Stomach smooth muscle (tissue), 2 donors: ENCODE data around the gene TULP4.

Experiments
- H3K27ac ChIP-seq: one replicate; pipeline ENCODE4 v1.7.0; 2013; ENCODE audit warnings: mild to moderate bottlenecking, low read length, inconsistent platforms
- H3K27me3 ChIP-seq, 2 donors: one replicate each; pipeline ENCODE4 v1.7.0; 2013; ENCODE audit warnings: low read length in 2 of 2; ENCODE audit not compliant: insufficient read depth in 2 of 2, control insufficient read depth in 1 of 2
- H3K36me3 ChIP-seq, 2 donors: one replicate each; pipeline ENCODE4 v1.7.0; 2013; ENCODE audit warnings: low read length in 2 of 2; ENCODE audit not compliant: control insufficient read depth in 2 of 2, insufficient read depth in 2 of 2
- H3K4me1 ChIP-seq: one replicate; pipeline ENCODE4 v1.7.0; 2013; ENCODE audit warnings: low read length; ENCODE audit not compliant: control insufficient read depth, insufficient read depth
- H3K4me3 ChIP-seq, 2 donors: one replicate each; pipeline ENCODE4 v1.7.0; 2013; ENCODE audit warnings: low read length in 2 of 2
- H3K9ac ChIP-seq, 2 donors: one replicate each; pipeline ENCODE4 v1.7.0; 2013; ENCODE audit warnings: low read length in 2 of 2, mild to moderate bottlenecking in 1 of 2
- H3K9me3 ChIP-seq, 2 donors: one replicate each; pipeline ENCODE4 v1.7.0; 2013; ENCODE audit warnings: low read length in 2 of 2; ENCODE audit not compliant: control insufficient read depth in 2 of 2
- donor health status: healthy.
- donor health status: Pancreatic carcinoma.

The TULP4 gene

DNA sequence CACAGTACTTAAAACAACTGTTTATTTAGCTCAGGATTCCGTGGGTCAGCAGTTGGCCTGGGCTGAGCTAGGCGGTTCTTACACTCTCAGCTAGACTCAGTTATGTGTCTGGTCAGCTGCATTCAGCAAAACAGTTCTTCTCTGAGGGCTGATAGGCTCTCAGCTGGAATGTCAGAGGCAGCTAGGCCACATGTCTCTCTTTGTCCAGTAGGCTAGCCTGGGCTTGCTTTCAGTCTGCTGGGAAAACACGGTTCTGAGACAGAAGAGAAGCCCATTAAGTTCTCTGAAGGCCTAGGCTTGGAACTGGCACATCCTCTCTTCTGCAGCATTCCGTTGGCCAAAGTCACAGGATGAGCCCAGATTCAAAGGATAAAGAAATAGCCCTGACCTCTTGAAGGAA lies 65.6 kb downstream of the TULP4 start:
- H3K36me3 ChIP-seq, result no peaks in the 10 kb centered on the region
- H3K27me3 ChIP-seq, result no peaks in the 10 kb centered on the region
- no peak overlapping the region for H3K4me3 ChIP-seq
- peaks cover 3% of the 10 kb centered on the region for H3K4me1 ChIP-seq
- no peaks in the 10 kb centered on the region for H3K9me3 ChIP-seq
- no peak overlapping the region for H3K9ac ChIP-seq
- no peak overlapping the region for H3K27ac ChIP-seq

DNA sequence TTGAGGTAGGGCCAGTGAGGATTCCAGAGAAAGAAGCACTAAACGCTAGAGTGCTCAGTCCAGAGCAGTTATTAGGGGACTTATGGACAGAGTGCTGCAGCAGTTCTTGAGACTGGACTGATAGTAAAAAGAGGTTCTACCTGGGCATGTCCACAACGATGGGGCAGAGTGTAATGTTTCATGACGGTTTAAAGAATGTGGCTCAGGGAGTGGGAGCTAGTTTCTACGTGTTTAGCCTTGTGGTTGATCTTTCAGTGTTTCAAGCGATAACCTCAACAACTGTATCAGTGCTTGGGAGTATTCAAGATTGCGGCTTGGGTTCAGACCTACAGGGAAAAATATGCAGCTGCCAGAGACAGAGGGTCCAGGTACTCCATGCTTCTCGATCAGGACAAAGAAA lies 67.1 kb downstream of the TULP4 start:
- no peak overlapping the region for H3K4me3 ChIP-seq
- H3K4me1 ChIP-seq, result no peaks in the 10 kb centered on the region
- H3K9ac ChIP-seq, result no peak overlapping the region
- no peaks in the 10 kb centered on the region for H3K9me3 ChIP-seq
- no peaks in the 10 kb centered on the region for H3K27me3 ChIP-seq
- no peak overlapping the region for H3K27ac ChIP-seq
- H3K36me3 ChIP-seq, result no peaks in the 10 kb centered on the region

DNA sequence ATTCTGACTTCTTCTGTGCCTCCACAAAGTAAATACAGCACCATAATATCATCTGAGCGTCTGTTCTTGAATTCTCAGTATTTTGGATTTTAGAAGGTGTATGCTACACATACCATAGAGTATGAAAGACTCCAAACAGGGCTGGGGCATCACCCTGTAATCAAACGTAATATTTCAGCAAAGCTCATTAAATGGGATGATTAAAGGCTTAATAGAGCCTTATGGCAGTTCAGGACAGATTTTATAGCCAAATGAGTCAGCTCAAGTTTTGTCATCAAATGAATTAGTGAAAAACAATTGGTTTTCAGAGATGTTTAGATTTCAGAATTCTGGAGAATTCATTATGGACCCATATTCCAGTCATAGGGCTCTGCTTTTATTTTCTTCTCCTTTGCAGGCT lies 68.9 kb downstream of the TULP4 start:
- H3K27me3 ChIP-seq, result no peaks in the 10 kb centered on the region
- no peaks in the 10 kb centered on the region for H3K9me3 ChIP-seq
- no peaks in the 10 kb centered on the region for H3K36me3 ChIP-seq
- no peak overlapping the region for H3K27ac ChIP-seq
- no peaks in the 10 kb centered on the region for H3K4me1 ChIP-seq
- no peak overlapping the region for H3K4me3 ChIP-seq
- H3K9ac ChIP-seq, result no peak overlapping the region

DNA sequence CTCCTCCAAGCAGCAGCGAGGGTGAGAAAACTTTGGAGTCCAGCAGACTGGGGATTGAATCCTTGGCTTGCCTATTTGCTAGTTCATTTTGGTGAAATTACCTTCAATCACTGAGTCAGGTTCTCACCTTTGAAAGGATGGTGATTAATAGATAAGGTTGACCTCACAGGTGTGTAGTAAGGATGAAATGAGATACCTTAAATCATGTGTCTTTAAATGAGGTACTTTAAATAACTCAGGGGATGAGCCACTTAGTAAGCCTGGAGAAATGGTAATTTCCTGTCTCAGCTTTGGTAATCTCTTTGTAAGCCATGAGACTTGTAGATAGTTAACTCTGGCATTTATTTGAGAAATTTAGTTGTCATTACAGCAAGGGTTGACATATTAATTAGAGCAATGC lies 70.2 kb downstream of the TULP4 start:
- H3K27me3 ChIP-seq, result no peaks in the 10 kb centered on the region
- no peak overlapping the region for H3K27ac ChIP-seq
- no peaks in the 10 kb centered on the region for H3K36me3 ChIP-seq
- H3K4me3 ChIP-seq, result no peak overlapping the region
- H3K9me3 ChIP-seq, result no peaks in the 10 kb centered on the region
- H3K9ac ChIP-seq, result no peak overlapping the region
- no peaks in the 10 kb centered on the region for H3K4me1 ChIP-seq

DNA sequence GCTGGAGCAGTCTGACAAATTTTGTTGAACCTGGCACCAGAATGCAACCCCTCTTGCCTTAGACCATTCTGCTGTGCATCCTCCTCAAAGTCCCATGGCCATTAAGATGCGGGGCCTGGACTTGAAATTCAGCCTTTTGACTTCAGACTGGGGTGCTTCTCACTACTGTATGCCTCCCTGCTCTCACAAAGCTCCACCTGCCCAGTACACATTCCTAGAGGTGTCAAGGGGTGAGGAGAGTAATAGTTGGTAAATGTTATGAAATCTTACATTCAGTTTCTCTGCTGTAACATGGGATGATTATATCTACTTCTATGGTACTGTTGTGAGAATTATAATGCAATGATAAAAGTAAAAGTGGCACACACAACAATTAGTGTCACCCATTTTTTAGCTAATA lies 70.8 kb downstream of the TULP4 start:
- Histone ChIP-seq H3K4me3 (no peak overlapping the region), H3K27me3 (no peaks in the 10 kb centered on the region), H3K36me3 (no peaks in the 10 kb centered on the region), H3K9ac (no peak overlapping the region), H3K9me3 (no peaks in the 10 kb centered on the region), H3K27ac (no peak overlapping the region), H3K4me1 (no peaks in the 10 kb centered on the region)

DNA sequence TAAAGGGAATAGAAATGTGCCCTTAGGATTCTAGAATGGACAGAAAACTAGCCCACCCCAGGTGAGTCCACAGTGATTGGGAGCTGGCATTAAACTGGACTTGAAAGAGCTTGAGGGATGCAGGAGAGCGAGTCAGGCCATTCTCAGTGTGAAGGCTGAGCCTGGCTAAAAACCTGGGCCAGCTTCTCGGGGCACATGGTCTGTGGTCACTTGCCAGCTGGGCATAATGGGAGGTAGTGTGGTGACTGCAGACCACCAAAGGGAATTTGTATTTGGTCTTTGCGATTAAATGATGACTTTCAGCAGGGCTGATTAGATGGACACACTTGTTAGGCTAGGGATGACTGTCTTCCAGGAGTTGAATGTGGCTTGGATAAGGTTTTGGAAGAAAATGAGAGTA lies 71.3 kb downstream of the TULP4 start:
- no peak overlapping the region for H3K27ac ChIP-seq
- H3K9ac ChIP-seq, result no peak overlapping the region
- no peaks in the 10 kb centered on the region for H3K27me3 ChIP-seq
- no peaks in the 10 kb centered on the region for H3K36me3 ChIP-seq
- H3K4me3 ChIP-seq, result no peak overlapping the region
- H3K4me1 ChIP-seq, result no peaks in the 10 kb centered on the region
- no peaks in the 10 kb centered on the region for H3K9me3 ChIP-seq

DNA sequence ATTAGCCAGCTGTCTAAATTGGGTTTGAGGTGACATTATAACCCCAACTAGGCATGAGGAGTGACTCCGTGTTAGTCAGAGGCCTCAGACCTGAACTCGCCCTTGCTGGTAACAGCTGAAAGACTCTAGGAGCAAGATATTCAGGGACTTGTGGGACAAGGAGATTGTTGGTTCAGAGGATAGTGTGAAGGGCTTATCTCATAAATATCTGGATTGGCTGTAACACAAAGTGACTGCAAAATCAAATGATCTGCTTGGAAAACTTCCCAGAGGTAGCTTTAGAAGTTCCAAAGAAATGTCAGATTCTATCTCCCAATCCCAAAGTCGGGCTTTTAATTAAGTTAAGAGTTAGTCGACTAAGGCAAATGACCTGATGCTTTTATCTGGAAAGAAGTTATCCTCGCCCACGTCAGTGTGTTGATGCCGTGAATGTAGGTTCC lies 72.4 kb downstream of the TULP4 start:
- Histone ChIP-seq H3K4me1 (no peaks in the 10 kb centered on the region), H3K9me3 (no peaks in the 10 kb centered on the region), H3K27ac (no peak overlapping the region), H3K36me3 (no peaks in the 10 kb centered on the region), H3K27me3 (no peaks in the 10 kb centered on the region), H3K9ac (no peak overlapping the region), H3K4me3 (no peak overlapping the region)

DNA sequence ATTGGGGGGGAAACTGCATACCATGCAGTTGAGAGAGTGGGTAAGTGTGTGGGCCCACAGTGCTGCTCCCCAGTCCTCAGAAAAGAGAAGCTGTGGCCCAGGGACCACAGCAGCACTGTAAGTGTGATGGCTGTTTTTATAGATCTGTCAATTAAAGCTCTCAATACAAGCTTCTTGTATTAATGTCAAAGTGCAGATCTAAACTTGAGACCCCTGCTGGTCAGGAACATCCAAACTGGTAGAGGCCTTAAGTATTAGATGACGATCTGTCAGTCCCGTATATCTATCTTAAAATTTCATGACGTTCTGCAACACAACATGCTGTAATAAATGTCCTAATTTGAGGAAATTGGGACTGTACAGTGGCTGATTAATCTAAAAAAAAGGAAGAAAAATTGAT lies 74.8 kb downstream of the TULP4 start:
- Histone ChIP-seq H3K9ac (no peak overlapping the region), H3K36me3 (no peaks in the 10 kb centered on the region), H3K9me3 (no peaks in the 10 kb centered on the region), H3K4me3 (no peak overlapping the region), H3K27ac (no peak overlapping the region), H3K4me1 (no peaks in the 10 kb centered on the region), H3K27me3 (no peaks in the 10 kb centered on the region)

DNA sequence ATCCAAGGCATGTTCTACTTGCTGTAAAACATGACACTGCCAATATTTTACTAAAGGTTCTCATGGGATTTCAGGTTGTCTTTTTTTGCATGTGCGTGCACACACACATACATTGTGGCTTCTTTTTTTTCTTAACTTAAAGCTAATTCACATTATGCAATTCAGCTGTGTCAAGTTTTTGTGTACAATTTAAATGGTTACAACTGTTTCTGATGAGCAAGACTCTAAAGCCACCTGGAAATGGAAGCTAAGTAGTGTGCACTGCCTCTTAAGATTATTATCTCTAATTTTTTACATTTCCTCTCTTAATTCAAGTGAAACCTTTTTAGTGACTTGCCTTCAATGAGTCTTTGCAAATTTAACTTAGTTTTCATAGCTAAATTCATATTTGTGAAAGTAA lies 75.3 kb downstream of the TULP4 start:
- Histone ChIP-seq H3K9ac (no peak overlapping the region), H3K27me3 (no peaks in the 10 kb centered on the region), H3K4me1 (no peaks in the 10 kb centered on the region), H3K4me3 (no peak overlapping the region), H3K36me3 (no peaks in the 10 kb centered on the region), H3K9me3 (no peaks in the 10 kb centered on the region), H3K27ac (no peak overlapping the region)

DNA sequence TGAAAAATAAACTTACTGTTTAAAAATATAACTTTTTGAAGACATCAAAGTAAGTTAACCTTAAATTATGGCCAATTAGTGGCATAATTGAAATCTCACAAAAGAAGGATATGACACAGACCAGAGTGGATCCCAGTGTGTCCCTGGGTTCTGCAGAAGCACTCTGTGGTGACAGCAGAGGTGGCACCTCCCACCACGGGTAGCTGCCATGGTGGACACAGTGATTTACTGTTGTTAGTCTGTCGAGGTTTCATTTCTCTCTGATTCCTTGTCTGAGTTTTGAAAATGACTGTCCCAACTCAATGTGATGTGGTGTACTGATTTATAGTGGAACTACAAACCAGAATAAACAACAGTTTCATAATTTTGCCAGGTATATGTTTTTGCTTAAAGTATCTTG lies 76.5 kb downstream of the TULP4 start:
- Histone ChIP-seq H3K36me3 (no peaks in the 10 kb centered on the region), H3K27me3 (no peaks in the 10 kb centered on the region), H3K4me1 (no peaks in the 10 kb centered on the region), H3K4me3 (no peak overlapping the region), H3K9ac (no peak overlapping the region), H3K9me3 (no peaks in the 10 kb centered on the region), H3K27ac (no peak overlapping the region)

DNA sequence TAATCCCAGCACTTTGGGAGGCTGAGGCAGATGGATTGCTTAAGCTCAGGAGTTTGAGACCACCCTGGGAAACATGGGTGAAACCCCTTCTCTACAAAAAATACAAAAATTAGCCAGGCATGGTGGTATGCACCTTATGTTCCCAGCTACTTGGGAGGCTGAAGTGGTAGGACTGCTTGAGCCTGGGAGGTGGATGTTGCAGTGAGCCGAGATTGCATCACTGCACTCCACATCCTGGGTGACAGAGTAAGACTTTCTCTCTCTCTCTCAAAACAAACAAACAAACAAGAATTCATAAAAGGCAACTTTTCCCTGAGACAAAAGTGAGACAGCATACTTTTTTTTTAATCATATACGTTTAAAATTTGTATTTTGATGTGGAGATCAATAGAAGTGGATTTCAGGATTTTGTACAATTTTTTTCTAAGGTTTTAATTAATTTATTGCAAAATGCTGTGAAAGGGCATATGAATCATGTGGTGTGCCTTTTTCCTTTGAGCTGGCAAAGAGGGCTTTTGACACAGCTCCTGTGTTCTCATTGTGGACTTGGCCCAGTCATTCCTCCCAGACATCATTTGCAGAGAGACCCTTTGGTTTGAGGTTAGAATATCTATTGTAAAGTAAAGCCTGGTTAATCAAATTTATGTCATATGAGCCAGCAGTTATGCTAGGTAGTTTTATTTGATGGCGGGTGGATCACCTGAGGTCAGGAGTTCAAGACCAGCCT lies 77.1 kb downstream of the TULP4 start:
- no peak overlapping the region for H3K4me3 ChIP-seq
- no peak overlapping the region for H3K9ac ChIP-seq
- H3K36me3 ChIP-seq, result no peaks in the 10 kb centered on the region
- H3K27me3 ChIP-seq, result no peaks in the 10 kb centered on the region
- no peaks in the 10 kb centered on the region for H3K4me1 ChIP-seq
- no peaks in the 10 kb centered on the region for H3K9me3 ChIP-seq
- no peak overlapping the region for H3K27ac ChIP-seq
